ENCODE results near the gene IL32. TPM values are rescaled to one million over a fixed set of nuclear protein-coding genes. Genes with fewer than 3 reads are reported as not detected.

The IL32 gene
- total and polyA plus RNA-seq, 9 of the 15 experiments (the other 6 are each of a cell fraction or from before 2014, with no cell fraction given) = 0.21 to 2.2 (median 0.37) TPM; not detected in 3

DNA sequence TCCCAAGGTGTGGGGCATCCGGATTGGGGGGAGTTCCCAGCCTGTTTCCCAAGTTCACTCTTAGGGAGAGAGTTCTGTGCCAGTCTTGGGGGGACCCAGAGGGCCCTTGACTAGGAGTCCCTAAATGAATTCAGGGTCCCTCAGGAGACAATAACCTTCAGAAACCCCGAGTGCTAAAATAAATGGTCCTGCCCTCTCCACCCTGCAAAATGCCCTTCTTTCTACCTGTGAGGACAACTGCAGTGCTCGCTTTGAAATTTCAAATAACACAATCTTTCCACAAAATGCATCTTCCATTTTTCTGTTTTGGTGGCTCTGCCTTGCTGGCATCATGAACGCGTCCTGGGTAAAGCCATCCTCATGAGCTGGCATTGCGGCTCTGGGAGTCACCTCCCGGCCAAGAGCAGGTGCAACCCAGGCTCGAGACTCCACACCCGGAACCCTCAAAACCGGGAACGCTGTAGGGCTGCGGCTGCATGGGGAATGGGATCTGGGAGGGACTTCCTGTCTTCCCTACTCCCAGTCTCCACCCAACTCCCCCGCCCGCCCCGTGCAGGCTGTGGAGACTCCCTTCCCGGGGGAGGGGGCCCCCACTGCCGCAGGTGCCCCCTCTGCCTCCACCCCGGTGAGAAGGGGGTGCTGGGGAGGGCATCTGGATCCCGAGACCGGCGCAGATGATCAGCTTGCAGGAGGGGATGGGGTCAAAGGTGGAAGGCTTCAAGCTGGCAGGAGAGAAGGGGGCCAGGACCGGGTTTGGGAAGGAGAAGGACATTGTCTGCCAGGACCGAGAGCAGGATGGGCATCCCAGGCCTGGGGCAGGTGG, 46.8 kb downstream of the IL32 start, which contains the start of gene ZNF205 (continued):
- TF ChIP-seq POLR2A (conservative IDR thresholded peaks at IDR 0.05) = peak; percentile 50; the same call in 1 of the 2 replicates
- no peak for TF ChIP-seq PHTF2 (CRISPR knock-in tag; IDR thresholded peaks at IDR 0.05)
- TF ChIP-seq CREM (IDR thresholded peaks at IDR 0.05; ENCODE audit: low read depth) = peak; percentile 70
- no peak for TF ChIP-seq STAT5B (CRISPR knock-in tag; IDR thresholded peaks at IDR 0.05)
- TF ChIP-seq JUND (IDR thresholded peaks at IDR 0.05; ENCODE audit: borderline replicate concordance, low read depth, low read length) = peak; percentile 67; the same call in 1 of the 2 replicates
- TF ChIP-seq JUND (tag; IDR thresholded peaks at IDR 0.05; ENCODE audit: borderline replicate concordance, low read depth, low read length) = peak; percentile 26; the same call in 1 of the 3 replicates
- TF ChIP-seq ARID1B (IDR thresholded peaks at IDR 0.05) = peak; percentile 9; the same call in 1 of the 2 replicates
- TF ChIP-seq, protein P1, sequence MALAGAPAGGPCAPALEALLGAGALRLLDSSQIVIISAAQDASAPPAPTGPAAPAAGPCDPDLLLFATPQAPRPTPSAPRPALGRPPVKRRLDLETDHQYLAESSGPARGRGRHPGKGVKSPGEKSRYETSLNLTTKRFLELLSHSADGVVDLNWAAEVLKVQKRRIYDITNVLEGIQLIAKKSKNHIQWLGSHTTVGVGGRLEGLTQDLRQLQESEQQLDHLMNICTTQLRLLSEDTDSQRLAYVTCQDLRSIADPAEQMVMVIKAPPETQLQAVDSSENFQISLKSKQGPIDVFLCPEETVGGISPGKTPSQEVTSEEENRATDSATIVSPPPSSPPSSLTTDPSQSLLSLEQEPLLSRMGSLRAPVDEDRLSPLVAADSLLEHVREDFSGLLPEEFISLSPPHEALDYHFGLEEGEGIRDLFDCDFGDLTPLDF (CRISPR knock-in tag; IDR thresholded peaks at IDR 0.05) = no peak
- no peak for TF ChIP-seq PYGO2 (tag; IDR thresholded peaks at IDR 0.05)
- TF ChIP-seq, protein P2, sequence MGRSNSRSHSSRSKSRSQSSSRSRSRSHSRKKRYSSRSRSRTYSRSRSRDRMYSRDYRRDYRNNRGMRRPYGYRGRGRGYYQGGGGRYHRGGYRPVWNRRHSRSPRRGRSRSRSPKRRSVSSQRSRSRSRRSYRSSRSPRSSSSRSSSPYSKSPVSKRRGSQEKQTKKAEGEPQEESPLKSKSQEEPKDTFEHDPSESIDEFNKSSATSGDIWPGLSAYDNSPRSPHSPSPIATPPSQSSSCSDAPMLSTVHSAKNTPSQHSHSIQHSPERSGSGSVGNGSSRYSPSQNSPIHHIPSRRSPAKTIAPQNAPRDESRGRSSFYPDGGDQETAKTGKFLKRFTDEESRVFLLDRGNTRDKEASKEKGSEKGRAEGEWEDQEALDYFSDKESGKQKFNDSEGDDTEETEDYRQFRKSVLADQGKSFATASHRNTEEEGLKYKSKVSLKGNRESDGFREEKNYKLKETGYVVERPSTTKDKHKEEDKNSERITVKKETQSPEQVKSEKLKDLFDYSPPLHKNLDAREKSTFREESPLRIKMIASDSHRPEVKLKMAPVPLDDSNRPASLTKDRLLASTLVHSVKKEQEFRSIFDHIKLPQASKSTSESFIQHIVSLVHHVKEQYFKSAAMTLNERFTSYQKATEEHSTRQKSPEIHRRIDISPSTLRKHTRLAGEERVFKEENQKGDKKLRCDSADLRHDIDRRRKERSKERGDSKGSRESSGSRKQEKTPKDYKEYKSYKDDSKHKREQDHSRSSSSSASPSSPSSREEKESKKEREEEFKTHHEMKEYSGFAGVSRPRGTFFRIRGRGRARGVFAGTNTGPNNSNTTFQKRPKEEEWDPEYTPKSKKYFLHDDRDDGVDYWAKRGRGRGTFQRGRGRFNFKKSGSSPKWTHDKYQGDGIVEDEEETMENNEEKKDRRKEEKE (IDR thresholded peaks at IDR 0.05; ENCODE audit: borderline replicate concordance in 1 of 2, control insufficient read depth in 1 of 2, low read depth in 2 of 2, low read length in 1 of 2) = peak in 1 of 2 experiments; percentile 49; a peak in 1 of 4 replicates
- TF ChIP-seq GTF2E2 (tag; IDR thresholded peaks at IDR 0.05) = peak; percentile 61; the same call in 1 of the 2 replicates
- peak; percentile 63; the same call in 1 of the 2 replicates for TF ChIP-seq TFAP4 (CRISPR knock-in tag; IDR thresholded peaks at IDR 0.05; ENCODE audit: borderline replicate concordance)
- TF ChIP-seq GABPA (tag; conservative IDR thresholded peaks at IDR 0.05; ENCODE audit: low read depth) = peak; percentile 98
- TF ChIP-seq, protein P3, sequence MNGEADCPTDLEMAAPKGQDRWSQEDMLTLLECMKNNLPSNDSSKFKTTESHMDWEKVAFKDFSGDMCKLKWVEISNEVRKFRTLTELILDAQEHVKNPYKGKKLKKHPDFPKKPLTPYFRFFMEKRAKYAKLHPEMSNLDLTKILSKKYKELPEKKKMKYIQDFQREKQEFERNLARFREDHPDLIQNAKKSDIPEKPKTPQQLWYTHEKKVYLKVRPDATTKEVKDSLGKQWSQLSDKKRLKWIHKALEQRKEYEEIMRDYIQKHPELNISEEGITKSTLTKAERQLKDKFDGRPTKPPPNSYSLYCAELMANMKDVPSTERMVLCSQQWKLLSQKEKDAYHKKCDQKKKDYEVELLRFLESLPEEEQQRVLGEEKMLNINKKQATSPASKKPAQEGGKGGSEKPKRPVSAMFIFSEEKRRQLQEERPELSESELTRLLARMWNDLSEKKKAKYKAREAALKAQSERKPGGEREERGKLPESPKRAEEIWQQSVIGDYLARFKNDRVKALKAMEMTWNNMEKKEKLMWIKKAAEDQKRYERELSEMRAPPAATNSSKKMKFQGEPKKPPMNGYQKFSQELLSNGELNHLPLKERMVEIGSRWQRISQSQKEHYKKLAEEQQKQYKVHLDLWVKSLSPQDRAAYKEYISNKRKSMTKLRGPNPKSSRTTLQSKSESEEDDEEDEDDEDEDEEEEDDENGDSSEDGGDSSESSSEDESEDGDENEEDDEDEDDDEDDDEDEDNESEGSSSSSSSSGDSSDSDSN (IDR thresholded peaks at IDR 0.05; ENCODE audit: borderline replicate concordance in 1 of 2, low read depth in 2 of 2, low read length in 2 of 2) = peak in 1 of 2 experiments; percentile 76; a peak in 1 of 4 replicates
- TF ChIP-seq ZEB2 (IDR thresholded peaks at IDR 0.05) = peak; percentile 97
- TF ChIP-seq FOXK2 (conservative IDR thresholded peaks at IDR 0.05 in 1 of 2, IDR thresholded peaks at IDR 0.05 in 1 of 2; ENCODE audit: low read depth in 2 of 2) = 0 out of 4 replicates have a peak, but pooled peaks of 1 of the 2 experiments have one; percentile 31
- peak; percentile 60; the same call in 1 of the 2 replicates for TF ChIP-seq TOE1 (IDR thresholded peaks at IDR 0.05; ENCODE audit: borderline replicate concordance)
- no peak for TF ChIP-seq TOE1 (CRISPR knock-in tag; IDR thresholded peaks at IDR 0.05; ENCODE audit: borderline replicate concordance, low read depth)
